Left ventricle myocardium inferior (tissue), 1 donor: ENCODE data around the gene PABPN1L. TPM values are rescaled to one million over a fixed set of nuclear protein-coding genes. Genes with fewer than 3 reads are reported as not detected.

Experiments used
- DNase-seq: peaks from one replicate; pipeline ENCODE4 v3.0.0-alpha.2; 2020
- H3K27ac ChIP-seq: fragments of 200-600 bp; replicated peaks from 2 replicates; pipeline ENCODE4 v1.8.0; 2021
- H3K27me3 ChIP-seq: fragments of 200-600 bp; 2 replicates; pipeline ENCODE4 v1.8.0; 2021; ENCODE audit warnings: low read depth
- H3K36me3 ChIP-seq: fragments of 200-600 bp; 2 replicates; pipeline ENCODE4 v1.8.0; 2021
- H3K4me1 ChIP-seq: fragments of 200-600 bp; 2 replicates; pipeline ENCODE4 v1.8.0; 2021
- H3K4me3 ChIP-seq: fragments of 200-600 bp; 2 replicates; pipeline ENCODE4 v1.8.0; 2021; ENCODE audit warnings: mild to moderate bottlenecking, moderate library complexity
- H3K9me3 ChIP-seq: fragments of 200-600 bp; replicated peaks from 2 replicates; pipeline ENCODE4 v1.8.0; 2021
- CTCF ChIP-seq: fragments of 200-600 bp; IDR thresholded peaks from 2 replicates; pipeline ENCODE4 v1.8.0; 2021; ENCODE audit warnings: antibody characterized with exemption, mild to moderate bottlenecking, borderline replicate concordance
- intact Hi-C: fragments of 100-400 bp; cut with micrococcal nuclease; formaldehyde crosslinking; loops from one replicate; pipeline ENCODE4 v1.11.0; 2022
- total RNA-seq: library from RNA; stranded (reverse); fragmentation: NEBNext Ultra II Directional; extraction: Animal tissue kit (Norgen Biotek cat#: 25700); gene quantifications from one replicate; pipeline ENCODE4 v1.2.1, GENCODE V29; 2021
- donor health status: DM: no; HTN: yes; CAD: no; lungs with severe emphysema.

PABPN1L gene
- total RNA-seq, 1 donor from 2014 or later: not detected

- H3K27me3 ChIP-seq: peaks cover 5% of the 10 kb centered on the region
- H3K4me3 ChIP-seq: peak overlapping the region; percentile 21
- intact Hi-C loops: no loop called here
- H3K9me3 ChIP-seq: no peaks in the 10 kb centered on the region
- TF ChIP-seq CTCF: no peak
- H3K27ac ChIP-seq: peak overlapping the region; percentile 64
- peaks cover 15% of the 10 kb centered on the region for H3K36me3 ChIP-seq
- H3K4me1 ChIP-seq: peaks cover 54% of the 10 kb centered on the region
- no peak for DNase-seq
These were observed 38.4 kb upstream of the PABPN1L start for GRCh38 chr16:88904676-88905365.

GRCh38 chr16:88903267-88903666 lies 36.8 kb upstream of the PABPN1L start:
- TF ChIP-seq CTCF: no peak
- DNase-seq: no peak
- Histone ChIP-seq H3K27ac (no peak overlapping the region), H3K9me3 (no peaks in the 10 kb centered on the region), H3K4me3 (no peak overlapping the region), H3K36me3 (peaks cover 24% of the 10 kb centered on the region), H3K4me1 (peaks cover 41% of the 10 kb centered on the region), H3K27me3 (peaks cover 5% of the 10 kb centered on the region)
- intact Hi-C loops: no loop called here

- H3K27me3 ChIP-seq: peaks cover 5% of the 10 kb centered on the region
- H3K27ac ChIP-seq: no peak overlapping the region
- intact Hi-C loops: no loop called here
These were observed 36.3 kb upstream of the PABPN1L start for GRCh38 chr16:88902744-88903143.

GRCh38 chr16:88901718-88902337 lies 35.4 kb upstream of the PABPN1L start:
- Histone ChIP-seq H3K27ac (no peak overlapping the region), H3K4me3 (no peak overlapping the region), H3K27me3 (peaks cover 4% of the 10 kb centered on the region), H3K9me3 (no peaks in the 10 kb centered on the region), H3K4me1 (peaks cover 31% of the 10 kb centered on the region), H3K36me3 (peaks cover 37% of the 10 kb centered on the region)
- no peak for TF ChIP-seq CTCF
- DNase-seq: no peak
- intact Hi-C loops: no loop called here

More at GRCh38 chr16:88902744-88903143, 36.3 kb upstream of the PABPN1L start:
- H3K36me3 ChIP-seq: peaks cover 28% of the 10 kb centered on the region
- H3K9me3 ChIP-seq: no peaks in the 10 kb centered on the region
- H3K4me3 ChIP-seq: no peak overlapping the region
- peaks cover 37% of the 10 kb centered on the region for H3K4me1 ChIP-seq
- no peak for TF ChIP-seq CTCF
- no peak for DNase-seq

- H3K36me3 ChIP-seq: peaks cover 39% of the 10 kb centered on the region
These were observed 34.2 kb upstream of the PABPN1L start for GRCh38 chr16:88900662-88901052.

More at GRCh38 chr16:88900662-88901052, 34.2 kb upstream of the PABPN1L start:
- H3K4me3 ChIP-seq: no peak overlapping the region
- H3K27me3 ChIP-seq: no peaks in the 10 kb centered on the region
- peaks cover 23% of the 10 kb centered on the region for H3K4me1 ChIP-seq
- no peak for DNase-seq
- no peak for TF ChIP-seq CTCF
- intact Hi-C loops: no loop called here
- no peak overlapping the region for H3K27ac ChIP-seq
- no peaks in the 10 kb centered on the region for H3K9me3 ChIP-seq
